K562 (cell line): Measurements from ENCODE around the gene GALNT12. TPM values are rescaled to one million over a fixed set of nuclear protein-coding genes. Genes with fewer than 3 reads are reported as not detected.

Source experiments
- ATAC-seq: fragments of 200-7000 bp; cut with Tn5 transposase; 3 replicates; pipeline ENCODE4 v1.9.1; 2020; ENCODE audit warnings: moderate library complexity
- BruUV-seq: library from RNA; stranded (reverse); fragments of 400-500 nt; replicated peaks from 2 replicates; lab custom pipeline; 2021; lab: Mats Ljungman, UMichigan
- CTCF ChIA-PET: fragments of 300-600 bp; formaldehyde crosslinking; extraction: SDS; loops from one replicate; lab custom pipeline; 2021; ENCODE audit warnings: low intra/inter-chr PET ratio; lab: Yijun Ruan, JAX
- POLR2A ChIA-PET: fragments of 300-600, 350-650 bp; sonication (Branson Sonifier 250); formaldehyde crosslinking; extraction: SDS; loops from one replicate; lab custom pipeline; 2021; ENCODE audit warnings: antibody characterized with exemption, inconsistent platforms; lab: Yijun Ruan, JAX
- DNase-seq, 4 experiments: peaks; one replicate each; pipeline versions ENCODE4 v3.0.0 to v3.0.0-alpha.2; 2011 to 2018; ENCODE audit warnings: low spot score in 3 of 4, mixed read lengths in 3 of 4; ENCODE audit errors: extremely low read depth in 1 of 4
- FAIRE-seq: peaks from 2 replicates; lab custom pipeline; 2011; peaks lifted over from hg19 to GRCh38; lab: Jason Lieb, UNC
- H2AFZ ChIP-seq: 2 replicates; pipeline ENCODE4 v1.6.0; 2011; ENCODE audit warnings: low read depth, low read length, control low read depth, inconsistent platforms
- H3K27ac ChIP-seq: fragments of 200-600 bp; 3 replicates; pipeline ENCODE4 v1.8.0; 2011; ENCODE audit warnings: low read depth, mild to moderate bottlenecking, control low read depth, inconsistent platforms, low read length, moderate library complexity, mixed read lengths; ENCODE audit errors: extremely low read depth
- H3K27me3 ChIP-seq, 2 experiments: fragments of 300-600 bp in 1 of 2; 2 replicates in 1 of 2; 3 replicates in 1 of 2; pipeline versions ENCODE4 v1.6.0 to v1.8.0; 2011; ENCODE audit warnings: inconsistent platforms in 2 of 2, low read length in 2 of 2, mild to moderate bottlenecking in 1 of 2, mixed read lengths in 1 of 2, moderate library complexity in 1 of 2; ENCODE audit not compliant: control insufficient read depth in 2 of 2, insufficient read depth in 2 of 2
- H3K36me3 ChIP-seq: fragments of 300-600 bp; 3 replicates; pipeline ENCODE4 v1.8.0; 2011; ENCODE audit warnings: mild to moderate bottlenecking, low read length, inconsistent platforms; ENCODE audit not compliant: control insufficient read depth, insufficient read depth
- H3K4me1 ChIP-seq, 2 experiments: fragments of 200-600 bp in 1 of 2; replicated peaks in 1 of 2; 2 replicates in 1 of 2; 3 replicates in 1 of 2; pipeline versions ENCODE4 v1.5.1 to v1.8.0; 2011; ENCODE audit warnings: inconsistent platforms in 2 of 2, low read length in 2 of 2, mild to moderate bottlenecking in 1 of 2, mixed read lengths in 1 of 2, moderate library complexity in 1 of 2; ENCODE audit not compliant: control insufficient read depth in 2 of 2, insufficient read depth in 2 of 2
- H3K4me2 ChIP-seq: 2 replicates; pipeline ENCODE4 v1.6.1; 2011; ENCODE audit warnings: low read length, control low read depth, inconsistent platforms, mixed read lengths; ENCODE audit not compliant: insufficient read depth
- H3K4me3 ChIP-seq: fragments of 200-600 bp; sonication (generic), shearing (Covaris generic); 2 replicates; pipeline ENCODE4 v1.5.1; 2016; ENCODE audit warnings: control low read depth, inconsistent platforms
- H3K79me2 ChIP-seq: fragments of 200-600 bp; 3 replicates; pipeline ENCODE4 v1.8.0; 2011; ENCODE audit warnings: low read length, inconsistent platforms; ENCODE audit not compliant: control insufficient read depth, insufficient read depth
- H3K9ac ChIP-seq, 2 experiments: 2 replicates each; pipeline versions ENCODE4 v1.6.0 to v1.6.1; 2011; ENCODE audit warnings: low read depth in 2 of 2, low read length in 2 of 2, control low read depth in 1 of 2, inconsistent platforms in 1 of 2, mild to moderate bottlenecking in 1 of 2, mixed read lengths in 1 of 2; ENCODE audit not compliant: insufficient read depth in 1 of 2
- H3K9me1 ChIP-seq: one replicate; pipeline ENCODE4 v1.6.0; 2011; ENCODE audit warnings: inconsistent platforms, mild to moderate bottlenecking, low read length, moderate library complexity; ENCODE audit not compliant: control insufficient read depth, insufficient read depth
- H3K9me3 ChIP-seq: replicated peaks from 2 replicates; pipeline ENCODE4 v1.5.1; 2011; ENCODE audit warnings: low read depth, low read length, inconsistent platforms; ENCODE audit not compliant: control insufficient read depth, insufficient read depth
- H4K20me1 ChIP-seq: replicated peaks from 2 replicates; pipeline ENCODE4 v1.6.1; 2011; ENCODE audit warnings: low read length, inconsistent platforms, mixed read lengths; ENCODE audit not compliant: control insufficient read depth, insufficient read depth
- BHLHE40 ChIP-seq: IDR thresholded peaks from 2 replicates; pipeline ENCODE4 v1.6.1; 2011; ENCODE audit warnings: low read length, improper control_type of control experiment
- DACH1 ChIP-seq: fragments of 450-650 bp; IDR thresholded peaks from 2 replicates; pipeline ENCODE4 v1.6.1; 2018; ENCODE audit not compliant: partially characterized antibody
- FOSL1 ChIP-seq: fragments of 200-800 bp; sonication (Bioruptor generic); conservative IDR thresholded peaks from 2 replicates; pipeline ENCODE4 v1.6.1; 2016; ENCODE audit warnings: missing genetic modification characterization, missing compliant biosample characterization
- HEY1 ChIP-seq: fragments of 250-450 bp; sonication (Bioruptor Pico); IDR thresholded peaks from 2 replicates; pipeline ENCODE4 v1.5.0; 2020; ENCODE audit warnings: mild to moderate bottlenecking, moderate library complexity, borderline replicate concordance
- LEF1 ChIP-seq: fragments of 450-650 bp; IDR thresholded peaks from 2 replicates; pipeline ENCODE4 v1.6.1; 2016; ENCODE audit warnings: mild to moderate bottlenecking
- MCM2 ChIP-seq: fragments of 450-650 bp; IDR thresholded peaks from 2 replicates; pipeline ENCODE4 v1.6.1; 2017; ENCODE audit warnings: low read depth, mild to moderate bottlenecking
- MIER1 ChIP-seq: fragments of 450-650 bp; IDR thresholded peaks from 2 replicates; pipeline ENCODE4 v1.6.1; 2016; ENCODE audit warnings: antibody characterized with exemption, mild to moderate bottlenecking, low read depth
- MYC ChIP-seq, 2 experiments: fragments of 250-450 bp in 1 of 2; sonication (Bioruptor Pico) in 1 of 2; IDR thresholded peaks; 2 replicates each; pipeline versions ENCODE4 v1.5.1 to v1.6.1; 2012 to 2021; ENCODE audit warnings: low read depth in 2 of 2, borderline replicate concordance in 1 of 2, improper control_type of control experiment in 1 of 2, low read length in 1 of 2, mild to moderate bottlenecking in 1 of 2, moderate library complexity in 1 of 2
- NFIC ChIP-seq: fragments of 450-650 bp; IDR thresholded peaks from 2 replicates; pipeline ENCODE4 v1.6.1; 2017; ENCODE audit warnings: mild to moderate bottlenecking, inconsistent platforms
- OTX1 ChIP-seq: fragments of 450-650 bp; formaldehyde crosslinking; IDR thresholded peaks from 2 replicates; pipeline ENCODE4 v1.4.0; 2022; ENCODE audit warnings: mild to moderate bottlenecking
- RBM25 ChIP-seq: fragments of 200-400 bp; formaldehyde crosslinking; IDR thresholded peaks from 2 replicates; pipeline ENCODE4 v1.6.1; 2018; ENCODE audit warnings: low read length, low read depth, moderate library complexity; ENCODE audit not compliant: severe bottlenecking
- SUPT5H ChIP-seq: fragments of 450-650 bp; IDR thresholded peaks from 2 replicates; pipeline ENCODE4 v1.6.1; 2016
- TOE1 ChIP-seq, 2 experiments: fragments of 450-650 bp in 1 of 2; sonication (generic) in 1 of 2; formaldehyde crosslinking in 1 of 2; IDR thresholded peaks; 2 replicates each; pipeline versions ENCODE4 v1.7.1 to v1.8.0; 2016 to 2022; ENCODE audit warnings: borderline replicate concordance in 2 of 2, mild to moderate bottlenecking in 2 of 2, antibody characterized with exemption in 1 of 2, inconsistent platforms in 1 of 2, low read depth in 1 of 2, missing genetic modification reagents in 1 of 2, moderate library complexity in 1 of 2
- TRIM28 ChIP-seq: fragments of 450-650 bp; IDR thresholded peaks from 2 replicates; pipeline ENCODE4 v1.6.1; 2017
- ZNF124 ChIP-seq: sonication (generic); formaldehyde crosslinking; IDR thresholded peaks from 2 replicates; pipeline ENCODE4 v1.8.1; 2022; ENCODE audit warnings: missing genetic modification reagents
- ZNF197 ChIP-seq: fragments of 200-800 bp; sonication (Bioruptor generic); IDR thresholded peaks from 2 replicates; pipeline ENCODE4 v1.6.1; 2016; ENCODE audit warnings: low read depth, missing genetic modification characterization, missing compliant biosample characterization
- ZNF79 ChIP-seq: fragments of 250-450 bp; sonication (Bioruptor Pico); IDR thresholded peaks from 2 replicates; pipeline ENCODE4 v1.4.0; 2020; ENCODE audit warnings: low read depth, mild to moderate bottlenecking, moderate library complexity
- WGBS: fragments of 100-300 bp; shearing (Covaris generic); methylation state at CpG from one replicate; pipeline ENCODE4 v1.1.6; 2016; ENCODE audit warnings: low coverage, mixed read lengths; ENCODE audit not compliant: insufficient coverage; ENCODE audit errors: missing lambda C conversion rate; 5-methylcytosine and 5-hydroxymethylcytosine counted together
- in situ Hi-C: fragments of 300-500 bp; cut with MboI; formaldehyde crosslinking; loops from 4 replicates; pipeline ENCODE4 v1.15.0; 2018; ENCODE audit warnings: inconsistent platforms, mixed read lengths
- intact Hi-C: fragments of 100-400 bp; cut with micrococcal nuclease; formaldehyde crosslinking; loops from 2 replicates; pipeline ENCODE4 v1.14.2; 2022
- polyA plus RNA-seq, 8 experiments: library from polyadenylated mRNA; depleted of rRNA in 4 of 8; stranded (reverse) in 5 of 8; unstranded in 3 of 8; fragments of >200 nt; fragmentation: Nextera tagmentation in 2 of 8; fragmentation: Illumina TruSeq in 1 of 8; extraction: Ambion mirVana in 2 of 8; extraction: Trizol in 1 of 8; gene quantifications; 2 replicates each; pipeline versions ENCODE4 v1.2.1 to v1.2.3, GENCODE V29; 2011 to 2014; ENCODE audit warnings: inconsistent platforms in 1 of 8, missing spikeins in 1 of 8
- total RNA-seq, 7 experiments: library from RNA; depleted of rRNA in 6 of 7; stranded (reverse); fragments of >200 nt in 6 of 7; fragmentation: Illumina TruSeq in 2 of 7; extraction: Trizol in 2 of 7; gene quantifications; 2 replicates each; pipeline versions ENCODE4 v1.2.1 to v1.2.3, GENCODE V29; 2011 to 2021; ENCODE audit warnings: low replicate concordance in 1 of 7
- TF ChIP-seq, protein P1 (sequence below): IDR thresholded peaks from 3 replicates; pipeline ENCODE4 v1.6.1; 2011; ENCODE audit warnings: borderline replicate concordance, mild to moderate bottlenecking; ENCODE audit not compliant: insufficient read length, insufficient read depth
- TF ChIP-seq, protein P2 (sequence below): fragments of 450-650 bp; IDR thresholded peaks from 2 replicates; pipeline ENCODE4 v1.7.0; 2016; ENCODE audit warnings: borderline replicate concordance

GALNT12 gene
- total and polyA plus RNA-seq, 9 of the 15 experiments (the other 6 are each of a cell fraction or from before 2014, with no cell fraction given) = 29.7 to 82.9 (median 44.2) TPM

DNA sequence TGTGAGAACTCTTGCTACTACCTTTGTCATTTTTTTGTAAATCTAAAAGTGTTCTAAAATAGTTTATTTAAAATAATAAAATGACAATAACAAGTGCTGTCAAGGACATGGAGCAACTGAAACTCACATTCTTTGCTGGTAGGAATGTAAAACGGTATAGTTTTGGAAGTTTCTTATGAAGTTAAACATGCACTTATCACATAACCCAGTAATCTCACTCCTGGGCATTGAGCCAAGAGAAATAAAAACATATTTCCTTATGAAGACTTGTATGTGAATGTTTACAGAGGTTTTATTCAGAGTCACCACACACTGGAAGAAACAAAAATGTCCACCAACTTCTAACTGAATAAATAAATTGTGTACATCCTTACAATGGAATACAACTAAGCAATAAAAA is 90.3 kb downstream of the GALNT12 start:
- H3K27me3 ChIP-seq = no peaks in the 10 kb centered on the region
- no peak overlapping the region for H3K9ac ChIP-seq
- DNase-seq (peak in 1 of 4 experiments; percentile 30), FAIRE-seq (no peak), ATAC-seq (no peak)
- H3K4me1 ChIP-seq = peaks cover 0 to under 1% of the 10 kb centered on the region in 2 experiments; a peak in 3 of 5 replicates
- no peaks in the 10 kb centered on the region for H4K20me1 ChIP-seq
- 0 out of 2 replicates have a peak, but pooled peaks cover 3% of the 10 kb centered on the region for H3K9me3 ChIP-seq
- H2AFZ ChIP-seq = no peak overlapping the region
- H3K79me2 ChIP-seq = no peaks in the 10 kb centered on the region
- WGBS = 7% methylated on average over 1 of the region's 1 CpG
- H3K4me3 ChIP-seq = no peak overlapping the region
- no peaks in the 10 kb centered on the region for H3K36me3 ChIP-seq
- in situ Hi-C loops = no loop called here
- POLR2A ChIA-PET = no interaction called here
- H3K9me1 ChIP-seq = no peaks in the 10 kb centered on the region
- BruUV-seq = no TSS peak
- H3K4me2 ChIP-seq = no peak overlapping the region
- CTCF ChIA-PET = no interaction called here
- H3K27ac ChIP-seq = no peak overlapping the region
- intact Hi-C loops = no loop called here
- TF ChIP-seq HEY1 (CRISPR knock-in tag) (no peak), RBM25 (peak; percentile 64), MYC (IDR thresholded peaks at IDR 0.05; ENCODE audit: low read depth, low read length) (no peak), MYC (CRISPR knock-in tag; IDR thresholded peaks at IDR 0.05; ENCODE audit: borderline replicate concordance, low read depth) (no peak), OTX1 (CRISPR knock-in tag) (no peak), TOE1 (IDR thresholded peaks at IDR 0.05; ENCODE audit: borderline replicate concordance) (no peak), TOE1 (CRISPR knock-in tag; IDR thresholded peaks at IDR 0.05; ENCODE audit: borderline replicate concordance, low read depth) (no peak), BHLHE40 (no peak), DACH1 (no peak), TRIM28 (no peak), SUPT5H (no peak), MCM2 (no peak), NFIC (peak; percentile 76), FOSL1 (tag) (no peak), ZNF197 (CRISPR knock-in tag) (no peak), MIER1 (peak; percentile 87), LEF1 (no peak), ZNF79 (CRISPR knock-in tag) (peak; percentile 91), ZNF124 (no peak)
- TF ChIP-seq, protein P1, sequence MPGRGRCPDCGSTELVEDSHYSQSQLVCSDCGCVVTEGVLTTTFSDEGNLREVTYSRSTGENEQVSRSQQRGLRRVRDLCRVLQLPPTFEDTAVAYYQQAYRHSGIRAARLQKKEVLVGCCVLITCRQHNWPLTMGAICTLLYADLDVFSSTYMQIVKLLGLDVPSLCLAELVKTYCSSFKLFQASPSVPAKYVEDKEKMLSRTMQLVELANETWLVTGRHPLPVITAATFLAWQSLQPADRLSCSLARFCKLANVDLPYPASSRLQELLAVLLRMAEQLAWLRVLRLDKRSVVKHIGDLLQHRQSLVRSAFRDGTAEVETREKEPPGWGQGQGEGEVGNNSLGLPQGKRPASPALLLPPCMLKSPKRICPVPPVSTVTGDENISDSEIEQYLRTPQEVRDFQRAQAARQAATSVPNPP = no peak
- TF ChIP-seq, protein P2, sequence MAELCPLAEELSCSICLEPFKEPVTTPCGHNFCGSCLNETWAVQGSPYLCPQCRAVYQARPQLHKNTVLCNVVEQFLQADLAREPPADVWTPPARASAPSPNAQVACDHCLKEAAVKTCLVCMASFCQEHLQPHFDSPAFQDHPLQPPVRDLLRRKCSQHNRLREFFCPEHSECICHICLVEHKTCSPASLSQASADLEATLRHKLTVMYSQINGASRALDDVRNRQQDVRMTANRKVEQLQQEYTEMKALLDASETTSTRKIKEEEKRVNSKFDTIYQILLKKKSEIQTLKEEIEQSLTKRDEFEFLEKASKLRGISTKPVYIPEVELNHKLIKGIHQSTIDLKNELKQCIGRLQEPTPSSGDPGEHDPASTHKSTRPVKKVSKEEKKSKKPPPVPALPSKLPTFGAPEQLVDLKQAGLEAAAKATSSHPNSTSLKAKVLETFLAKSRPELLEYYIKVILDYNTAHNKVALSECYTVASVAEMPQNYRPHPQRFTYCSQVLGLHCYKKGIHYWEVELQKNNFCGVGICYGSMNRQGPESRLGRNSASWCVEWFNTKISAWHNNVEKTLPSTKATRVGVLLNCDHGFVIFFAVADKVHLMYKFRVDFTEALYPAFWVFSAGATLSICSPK = no peak
